Right atrium auricular region (tissue), 2 donors: ENCODE data around the gene BRD1. TPM values are rescaled to one million over a fixed set of nuclear protein-coding genes. Genes with fewer than 3 reads are reported as not detected.

Experiments used
- DNase-seq: peaks from one replicate; pipeline ENCODE4 v3.0.0-alpha.2; 2019; ENCODE audit warnings: low spot score
- H3K27ac ChIP-seq, 2 donors: fragments of 200-600 bp; sonication (generic); 1 replicate in 1 of 2; 2 replicates in 1 of 2; pipeline ENCODE4 v1.5.1; 2016 to 2019
- H3K27me3 ChIP-seq, 2 donors: fragments of 200-600 bp; sonication (generic); one replicate each; pipeline versions ENCODE4 v1.5.1 to v1.6.0; 2017 to 2019
- H3K36me3 ChIP-seq: fragments of 200-600 bp; sonication (generic); one replicate; pipeline ENCODE4 v1.5.1; 2016
- H3K4me1 ChIP-seq, 2 donors: fragments of 200-600 bp; sonication (generic); one replicate each; pipeline versions ENCODE4 v1.5.1 to v1.6.0; 2017 to 2019
- H3K4me3 ChIP-seq, 2 donors: fragments of 200-600 bp; sonication (generic); 1 replicate in 1 of 2; 2 replicates in 1 of 2; pipeline ENCODE4 v1.5.1; 2017 to 2019; ENCODE audit warnings: mild to moderate bottlenecking in 1 of 2, moderate library complexity in 1 of 2
- H3K9me3 ChIP-seq, 2 donors: fragments of 200-600 bp; sonication (generic); one replicate each; pipeline ENCODE4 v1.5.1; 2019
- CTCF ChIP-seq, 2 donors: fragments of 200-600 bp; sonication (generic); IDR thresholded peaks; one replicate each; pipeline ENCODE4 v1.5.1; 2019; ENCODE audit warnings: antibody characterized with exemption in 2 of 2
- total RNA-seq, 2 donors: library from RNA; depleted of rRNA; stranded (reverse); fragments of >200 nt; gene quantifications; one replicate each; pipeline ENCODE4 v1.1.0, GENCODE V29; 2016

The BRD1 gene
- total RNA-seq, 2 donors from 2014 or later: 17.7 to 20.8 TPM

GRCh38 chr22:49786976-49787706, 40.5 kb downstream of the BRD1 start:
- no peak for TF ChIP-seq CTCF (IDR thresholded peaks at IDR 0.05)
- no peaks in the 10 kb centered on the region for H3K27me3 ChIP-seq
- no peak overlapping the region for H3K27ac ChIP-seq
- no peak for DNase-seq
- H3K36me3 ChIP-seq: peaks cover 41% of the 10 kb centered on the region
- H3K4me3 ChIP-seq: no peak overlapping the region
- H3K4me1 ChIP-seq: peaks cover 0 to 59% of the 10 kb centered on the region in 2 donors
- no peaks in the 10 kb centered on the region for H3K9me3 ChIP-seq

DNA sequence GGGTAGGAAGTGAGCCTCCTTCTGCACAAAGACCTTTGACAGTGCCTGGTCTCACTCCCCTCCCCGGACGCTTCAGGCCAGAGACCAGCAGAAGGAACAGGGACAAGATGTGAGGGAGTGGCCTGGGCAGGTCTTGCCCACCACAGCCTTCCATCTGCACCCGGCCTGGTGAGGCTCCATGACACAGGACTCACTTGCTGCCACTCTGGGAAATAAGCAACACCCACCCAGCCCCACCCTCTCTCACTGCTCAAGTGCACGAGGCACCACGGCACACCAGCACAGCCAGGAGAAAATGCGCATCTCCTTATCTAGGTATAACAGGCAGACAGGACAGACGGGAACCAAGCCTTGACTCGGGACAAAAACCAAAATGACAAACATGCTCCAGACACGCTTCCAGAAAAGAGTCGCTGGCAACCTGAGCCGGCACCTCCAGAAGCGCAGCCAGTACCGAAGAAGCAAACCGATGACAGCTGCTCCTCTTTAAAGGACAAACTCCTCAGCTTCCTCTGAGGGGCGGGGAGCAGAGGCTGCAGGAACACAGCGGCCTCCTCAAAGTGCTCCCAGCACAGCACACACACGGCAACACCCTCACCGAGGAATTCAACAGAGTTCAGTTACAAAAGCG, 41.7 kb downstream of the BRD1 start:
- Histone ChIP-seq H3K4me1 (peaks cover 0 to 52% of the 10 kb centered on the region in 2 donors), H3K36me3 (peaks cover 30% of the 10 kb centered on the region), H3K27ac (peak overlapping the region in 1 of 2 donors; percentile 12), H3K9me3 (no peaks in the 10 kb centered on the region), H3K27me3 (no peaks in the 10 kb centered on the region), H3K4me3 (no peak overlapping the region)
- TF ChIP-seq CTCF (IDR thresholded peaks at IDR 0.05): no peak
- DNase-seq: no peak

DNA sequence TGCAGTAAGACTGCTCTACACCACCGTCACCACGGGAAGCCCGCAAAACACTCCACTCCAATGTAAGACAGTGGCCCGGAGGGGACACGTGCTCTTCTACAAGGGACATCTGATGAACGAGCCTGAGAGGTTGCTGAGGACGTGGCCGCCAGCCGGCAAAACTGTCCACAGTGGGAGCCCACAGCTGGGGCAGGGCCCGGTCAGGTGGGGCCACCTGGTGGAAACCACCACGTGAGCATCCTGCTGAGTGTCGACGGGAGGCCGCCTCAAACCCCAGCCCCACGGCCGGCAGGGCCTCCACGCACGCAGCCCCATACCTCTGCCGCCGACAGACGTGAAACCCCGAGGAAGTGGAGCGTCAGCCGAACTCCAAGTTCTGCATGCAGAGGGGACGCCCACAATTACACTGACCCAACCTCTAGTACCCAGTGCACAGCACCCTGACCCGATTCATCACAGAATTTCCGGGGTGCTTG, 42.6 kb downstream of the BRD1 start:
- H3K36me3 ChIP-seq: peaks cover 29% of the 10 kb centered on the region
- TF ChIP-seq CTCF (IDR thresholded peaks at IDR 0.05): no peak
- no peaks in the 10 kb centered on the region for H3K9me3 ChIP-seq
- no peaks in the 10 kb centered on the region for H3K27me3 ChIP-seq
- H3K27ac ChIP-seq: no peak overlapping the region
- peaks cover 0 to 52% of the 10 kb centered on the region in 2 donors for H3K4me1 ChIP-seq
- no peak for DNase-seq
- H3K4me3 ChIP-seq: no peak overlapping the region

DNA sequence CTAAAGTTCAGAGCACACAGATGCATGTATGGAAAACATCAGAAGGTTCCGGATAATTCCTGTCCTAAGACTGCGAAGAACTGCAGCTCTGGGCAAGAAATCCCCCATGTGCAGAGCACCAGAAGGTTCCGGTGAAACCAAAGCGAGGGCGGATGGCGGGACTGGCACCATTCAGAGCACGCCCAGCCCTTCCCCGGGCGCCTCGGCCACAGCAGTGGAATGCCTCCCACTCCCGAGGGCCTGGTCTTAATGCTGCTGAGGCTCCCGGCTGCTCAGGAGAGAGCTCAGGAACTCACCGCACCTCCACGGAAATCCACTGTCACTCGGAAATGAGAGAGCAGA, 43.1 kb downstream of the BRD1 start:
- Histone ChIP-seq H3K9me3 (no peaks in the 10 kb centered on the region), H3K4me1 (peaks cover 0 to 52% of the 10 kb centered on the region in 2 donors), H3K27ac (no peak overlapping the region), H3K36me3 (peaks cover 29% of the 10 kb centered on the region), H3K27me3 (no peaks in the 10 kb centered on the region), H3K4me3 (no peak overlapping the region)
- no peak for DNase-seq
- no peak for TF ChIP-seq CTCF (IDR thresholded peaks at IDR 0.05)

GRCh38 chr22:49783926-49784629, 43.6 kb downstream of the BRD1 start:
- Histone ChIP-seq H3K27me3 (no peaks in the 10 kb centered on the region), H3K4me1 (peaks cover 0 to 50% of the 10 kb centered on the region in 2 donors), H3K4me3 (no peak overlapping the region), H3K27ac (no peak overlapping the region), H3K36me3 (peaks cover 29% of the 10 kb centered on the region), H3K9me3 (no peaks in the 10 kb centered on the region)
- no peak for TF ChIP-seq CTCF (IDR thresholded peaks at IDR 0.05)
- no peak for DNase-seq
